GM21423 (cell line): ENCODE data around the gene BTRC.
"Not testable (repeated sequence)": the region's sequence is repeated elsewhere in the genome, so short reads cannot be mapped to it uniquely, and the experiment has no call there.

Experiments used
- ATAC-seq: cut with Tn5 transposase; IDR thresholded peaks from one replicate; pipeline ENCODE4 v1.9.1; 2021; ENCODE audit warnings: mild to moderate bottlenecking, moderate library complexity; ENCODE audit not compliant: unreplicated experiment

Gene BTRC

DNA sequence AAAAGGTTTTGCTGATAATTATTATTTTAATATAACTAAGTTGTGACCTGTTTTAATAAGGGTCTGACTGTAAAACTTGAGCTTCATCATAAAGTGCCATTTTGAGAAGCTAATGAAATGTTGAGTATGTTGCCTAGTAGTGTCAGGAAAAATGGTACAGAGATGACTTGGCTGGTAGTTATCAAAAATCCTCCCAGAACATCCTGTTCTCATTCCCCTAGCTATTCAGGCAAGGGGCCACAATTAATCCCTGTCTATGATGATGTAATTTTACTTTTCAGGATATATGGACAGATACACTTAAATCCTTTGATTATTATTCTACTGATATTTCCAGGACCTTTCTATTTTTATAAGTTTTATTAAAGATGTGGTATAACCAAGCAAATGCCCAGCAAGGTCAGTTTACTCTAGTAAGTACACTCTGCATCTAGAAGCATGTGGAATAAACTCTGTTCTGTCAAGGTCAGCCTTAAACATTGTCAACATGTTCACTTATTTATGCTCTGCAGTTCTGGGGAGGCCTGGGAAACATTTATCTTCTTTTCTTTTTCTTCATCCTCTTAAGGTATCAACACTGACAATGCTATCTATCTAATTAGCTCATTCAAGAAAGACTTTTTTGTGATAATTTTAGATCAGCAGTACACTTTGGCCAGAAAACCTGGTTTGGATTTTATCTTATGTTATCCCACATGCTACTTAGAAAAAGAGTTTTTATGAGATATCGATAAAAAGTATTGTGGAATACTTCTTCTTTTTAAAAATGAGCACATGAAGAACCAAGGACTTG is 32.1 kb downstream of the BTRC start:
- ATAC-seq, result no peak

DNA sequence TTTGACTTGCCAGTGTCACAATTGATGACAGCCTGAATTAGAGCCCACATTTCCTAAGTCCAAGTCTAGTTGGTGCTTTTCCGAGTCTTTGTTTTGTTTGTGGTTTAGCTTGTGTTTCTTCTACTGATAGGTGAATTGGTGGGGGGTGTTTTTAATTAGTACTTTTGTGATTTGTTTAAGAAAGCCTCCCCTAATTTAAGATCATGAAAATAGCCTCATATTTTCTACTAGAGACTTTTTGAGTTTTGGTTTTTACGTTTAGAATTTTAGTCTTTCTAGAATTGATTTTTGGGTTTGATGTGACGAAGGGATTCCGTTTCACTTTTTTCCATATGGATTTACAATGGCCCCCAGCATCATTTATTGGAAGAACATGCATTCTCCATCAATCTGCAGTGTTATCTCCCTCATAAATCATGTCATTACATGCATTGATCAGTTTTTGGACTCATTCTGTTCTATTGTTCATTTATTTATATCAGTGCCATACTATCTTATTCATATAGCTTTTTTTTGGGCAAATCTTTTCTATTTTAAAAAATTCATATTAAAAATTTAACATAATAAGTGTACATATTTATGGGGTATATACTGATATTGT is 32.8 kb downstream of the BTRC start:
- no peak for ATAC-seq

DNA sequence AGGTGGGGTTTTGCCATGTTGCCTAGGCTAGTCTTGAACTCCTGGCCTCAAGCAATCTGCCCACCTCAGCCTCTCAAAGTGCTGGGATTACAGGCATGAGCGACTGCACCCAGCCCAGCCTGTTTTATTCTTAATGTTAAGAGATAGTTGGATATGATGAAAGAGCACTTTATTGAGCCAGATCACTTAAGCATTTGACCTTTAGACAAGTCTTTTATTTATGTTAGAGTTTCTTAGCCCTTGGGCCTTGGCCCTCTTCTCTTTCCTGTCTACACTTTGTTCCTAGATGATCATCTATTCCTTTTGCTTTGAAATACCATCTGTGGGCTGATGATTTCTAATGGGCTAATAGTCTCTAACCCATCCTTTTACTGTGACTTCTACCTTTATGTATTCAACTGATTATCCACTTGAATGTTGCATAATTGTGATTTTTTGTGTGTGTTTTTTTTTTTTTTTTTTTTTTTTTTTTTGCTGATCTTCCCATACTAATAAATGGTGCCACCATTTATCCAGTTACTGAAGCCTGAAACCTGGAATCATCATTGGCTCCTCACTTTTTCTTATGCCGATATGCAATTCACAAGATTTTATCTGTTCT is 34.8 kb downstream of the BTRC start:
- no peak for ATAC-seq

DNA sequence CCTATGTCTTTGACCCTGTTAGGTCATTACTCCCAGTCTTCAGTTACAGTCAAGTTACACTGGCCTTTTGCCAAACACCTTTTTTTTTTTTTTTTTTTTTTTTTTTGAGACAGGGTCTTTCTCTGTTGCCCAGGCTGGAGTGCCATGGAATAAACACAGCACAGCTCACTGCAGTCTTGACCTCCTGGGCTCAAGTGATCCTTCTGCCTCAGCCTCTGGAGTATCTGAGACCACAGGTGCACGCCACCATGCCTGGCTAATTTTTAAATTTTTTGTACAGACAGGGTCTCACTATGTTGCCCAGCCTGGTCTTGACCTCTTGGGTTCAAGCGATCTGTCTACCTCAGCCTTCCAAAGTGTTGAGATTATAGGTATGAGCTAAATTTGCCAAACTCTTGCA is 35.6 kb downstream of the BTRC start:
- ATAC-seq, result not testable (repeated sequence)

DNA sequence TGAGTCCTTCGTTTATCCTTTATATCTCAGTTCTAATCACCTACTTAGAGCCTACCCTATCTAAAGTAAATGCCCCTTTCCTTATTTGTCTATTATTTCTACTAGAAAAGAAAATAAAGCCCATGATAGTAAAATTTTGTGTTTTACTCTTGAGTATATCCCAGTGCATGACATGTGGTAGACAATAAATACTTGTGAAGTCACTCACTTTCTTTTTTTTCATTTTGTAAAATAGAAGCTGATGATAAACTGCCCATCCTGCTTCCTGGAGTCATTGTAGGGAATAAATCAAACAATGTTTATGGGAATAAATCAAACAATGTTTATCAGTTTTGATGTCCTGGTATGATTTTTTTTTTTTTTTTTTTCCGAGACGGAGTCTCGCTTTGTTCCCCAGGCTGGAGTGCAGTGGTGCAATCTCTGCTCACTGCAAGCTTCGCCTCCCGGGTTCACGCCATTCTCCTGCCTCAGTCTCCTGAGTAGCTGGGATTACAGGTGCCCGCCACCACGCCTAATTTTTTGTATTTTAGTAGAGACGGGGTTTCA is 36.1 kb downstream of the BTRC start:
- no peak for ATAC-seq

DNA sequence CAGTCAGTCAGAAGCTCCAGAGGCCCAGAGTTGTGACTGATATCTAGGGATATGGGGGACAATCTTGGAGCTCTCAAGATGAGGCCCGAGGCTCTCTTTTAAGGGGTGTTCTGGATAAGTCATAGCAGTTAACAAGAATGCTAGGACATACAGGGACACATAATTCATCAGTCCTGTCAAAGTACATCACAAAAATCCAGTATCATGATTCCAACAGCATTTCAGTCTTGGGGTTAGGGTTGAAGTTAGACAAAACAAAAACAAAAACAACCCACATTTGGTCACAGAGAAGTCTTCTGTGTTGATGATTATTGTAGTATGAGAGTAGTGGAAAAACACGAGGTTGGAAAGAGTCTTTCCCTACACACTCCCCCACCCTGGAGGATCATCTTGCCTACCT is 39.4 kb downstream of the BTRC start:
- ATAC-seq, result no peak

DNA sequence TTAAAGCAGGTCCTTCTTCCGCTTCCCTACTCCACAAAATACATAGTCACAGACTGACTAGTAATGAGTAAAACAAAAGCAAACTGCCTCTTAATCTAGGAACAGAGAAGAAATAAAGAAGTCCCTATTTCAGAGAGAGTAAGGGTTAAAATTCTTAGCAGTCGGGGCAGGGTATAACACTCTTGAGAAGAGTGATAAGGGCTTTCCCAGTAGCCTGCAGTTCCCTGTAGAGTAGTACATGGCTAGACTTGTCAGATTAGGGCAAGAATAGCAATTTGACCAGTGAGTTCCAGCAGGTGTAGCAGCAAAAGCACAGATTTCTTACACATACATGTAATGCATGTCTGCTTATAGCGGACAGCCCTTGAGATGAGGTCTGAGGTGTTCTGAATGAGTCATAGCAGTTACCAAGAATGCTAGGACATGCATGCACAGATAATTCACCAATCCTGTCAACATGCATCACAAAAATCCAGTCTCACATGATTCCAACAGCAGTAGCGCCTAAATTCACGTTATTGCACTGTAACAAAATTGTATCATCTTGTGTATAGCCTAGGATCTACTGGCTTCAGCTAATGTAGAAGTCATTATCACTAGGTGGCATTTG is 40.7 kb downstream of the BTRC start:
- no peak for ATAC-seq

DNA sequence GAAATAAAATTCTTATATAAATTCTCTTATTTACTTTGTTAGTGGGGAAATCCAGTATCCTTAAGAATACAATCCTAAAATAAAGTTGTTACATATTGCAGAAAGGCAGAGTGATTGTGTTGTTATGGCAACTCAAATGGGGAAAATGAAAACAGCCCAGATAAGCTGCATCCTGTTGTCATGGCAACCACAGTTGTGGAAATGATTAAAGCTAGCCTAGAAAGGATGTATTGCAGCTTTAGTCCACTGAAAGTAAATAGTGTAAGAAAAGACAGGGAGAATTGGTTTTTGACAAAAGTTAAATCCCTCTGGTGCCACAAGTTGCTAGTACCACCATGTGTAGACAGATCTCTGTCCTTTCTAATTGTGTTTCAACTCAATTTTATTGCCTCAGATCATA is 43.2 kb downstream of the BTRC start:
- no peak for ATAC-seq

DNA sequence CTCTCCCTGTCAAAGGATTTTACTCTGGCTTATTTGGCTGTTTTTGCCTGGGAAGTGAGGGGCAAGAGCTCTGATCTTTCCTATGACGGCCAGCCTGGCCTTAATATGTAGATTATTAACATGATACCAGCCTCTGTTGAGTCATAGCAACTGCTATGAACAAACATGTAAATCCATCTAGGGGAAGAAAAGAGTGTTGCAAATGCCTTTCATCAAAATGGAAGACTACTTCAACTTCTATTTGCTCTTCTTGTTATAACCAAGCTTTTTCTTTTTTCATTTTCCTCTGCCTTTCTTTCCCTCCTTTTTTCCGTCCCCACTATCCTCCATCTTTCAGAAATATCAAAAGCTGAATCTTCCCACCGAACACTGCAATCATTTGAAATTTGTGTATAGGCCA is 46.6 kb downstream of the BTRC start:
- ATAC-seq, result no peak

DNA sequence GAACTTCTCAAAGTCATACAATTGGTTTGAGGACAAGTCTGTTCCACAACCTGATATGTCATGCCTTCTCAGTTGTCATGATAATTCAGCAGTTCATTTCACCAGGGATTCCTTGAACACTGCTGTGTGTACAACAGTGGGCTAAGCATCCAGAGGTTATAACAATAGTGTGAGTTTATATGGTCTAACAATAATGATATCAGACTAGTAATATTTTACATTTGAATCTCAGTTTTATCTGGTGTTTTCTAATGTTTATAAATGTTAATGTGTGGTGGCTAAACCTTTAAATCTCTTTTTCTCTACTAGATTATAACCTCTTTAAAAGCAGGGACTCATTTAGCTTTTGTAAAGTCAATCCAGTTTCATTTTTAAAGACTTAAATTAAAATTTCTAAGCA is 48.7 kb downstream of the BTRC start:
- ATAC-seq, result no peak

DNA sequence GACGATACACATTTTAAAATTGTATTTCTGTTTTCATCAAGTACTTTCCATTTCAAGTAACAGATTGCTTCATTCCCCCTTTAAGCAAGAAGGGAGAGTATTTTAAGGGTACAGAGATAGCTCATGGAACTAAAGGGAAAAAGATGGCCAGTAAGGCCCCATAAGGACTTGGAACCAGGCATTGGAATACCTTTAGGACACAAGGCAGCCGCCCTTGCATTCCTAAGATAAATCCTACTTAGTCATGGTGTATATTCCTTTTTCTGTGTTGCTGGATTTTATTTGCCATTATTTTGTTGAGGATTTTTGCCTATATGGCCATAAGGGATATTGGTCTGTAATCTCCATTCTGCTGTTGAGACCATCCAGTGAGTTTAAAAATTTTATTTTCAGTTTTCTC is 49.2 kb downstream of the BTRC start:
- no peak for ATAC-seq

DNA sequence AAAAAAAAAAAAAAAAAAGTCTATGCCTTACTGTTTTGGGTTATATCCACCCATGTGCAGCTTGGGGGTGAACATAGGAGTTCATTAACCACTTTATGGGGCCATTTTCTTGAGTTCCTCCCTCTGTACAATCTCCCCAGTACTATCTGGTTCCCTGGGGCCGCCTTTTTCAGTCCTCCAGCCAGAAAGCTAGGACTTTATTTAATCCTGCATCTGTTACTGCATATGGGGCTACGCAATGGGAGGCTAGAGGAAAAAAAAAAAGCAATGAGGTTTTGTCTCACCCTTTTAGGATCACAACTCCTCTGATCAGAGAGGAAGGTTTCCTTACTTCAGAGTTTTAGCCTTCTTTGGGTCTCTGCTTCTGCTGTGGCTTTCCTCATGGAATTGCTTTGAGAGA is 51.0 kb downstream of the BTRC start:
- ATAC-seq, result no peak

DNA sequence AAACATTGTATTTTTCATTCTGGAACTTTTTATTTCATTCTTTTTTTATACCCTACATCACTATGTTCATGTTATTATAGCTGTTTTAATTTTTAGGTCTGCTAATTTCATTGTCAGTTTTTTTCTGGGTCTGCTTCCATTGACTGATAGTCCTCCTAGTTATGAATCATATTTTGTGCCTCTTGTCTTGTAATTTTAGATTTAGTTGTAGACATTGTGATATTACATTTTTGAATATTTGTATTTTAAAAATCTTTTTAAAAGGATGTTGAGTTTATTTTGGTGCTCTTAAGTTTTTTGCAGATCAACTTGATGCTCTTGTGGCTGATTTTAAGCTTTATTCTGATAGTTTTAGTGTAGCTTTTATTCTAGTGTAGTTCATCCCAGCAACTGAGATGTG is 57.6 kb downstream of the BTRC start:
- ATAC-seq, result no peak

DNA sequence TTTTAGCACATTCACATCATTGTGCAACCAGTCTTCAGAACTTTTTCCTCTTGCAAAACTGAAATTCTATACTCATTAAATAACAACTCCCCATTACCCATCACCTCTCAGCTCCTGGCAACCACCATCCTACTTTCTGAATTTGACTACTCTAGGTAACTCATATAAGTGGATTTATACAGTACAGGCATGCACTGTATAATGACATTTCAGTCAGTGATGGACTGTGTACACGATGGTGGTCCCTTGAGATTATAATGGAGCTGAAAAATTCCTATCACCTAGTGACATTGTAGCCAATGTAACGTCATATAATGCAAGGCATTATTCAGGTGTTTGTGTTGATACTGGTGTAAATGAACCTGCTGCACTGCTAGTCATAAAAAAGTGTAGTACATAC is 60.1 kb downstream of the BTRC start:
- no peak for ATAC-seq

DNA sequence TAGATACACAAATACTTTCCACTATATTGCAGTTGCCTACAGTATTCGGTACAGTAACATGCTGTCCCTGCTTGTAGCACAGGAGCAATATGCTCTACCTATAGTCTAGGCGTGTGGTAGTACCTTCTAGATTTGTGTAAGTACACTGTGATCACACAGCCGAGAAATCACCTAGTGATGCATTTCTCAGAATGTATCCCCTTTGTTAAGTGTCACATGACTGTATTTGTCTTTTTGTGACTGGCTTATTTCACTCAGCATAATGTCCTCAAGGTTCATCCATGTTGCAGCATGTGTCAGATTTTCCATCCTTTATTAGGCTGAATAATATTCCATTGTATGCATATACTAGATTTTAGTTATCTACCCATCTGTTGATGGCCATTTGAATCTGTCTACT is 61.9 kb downstream of the BTRC start:
- no peak for ATAC-seq

DNA sequence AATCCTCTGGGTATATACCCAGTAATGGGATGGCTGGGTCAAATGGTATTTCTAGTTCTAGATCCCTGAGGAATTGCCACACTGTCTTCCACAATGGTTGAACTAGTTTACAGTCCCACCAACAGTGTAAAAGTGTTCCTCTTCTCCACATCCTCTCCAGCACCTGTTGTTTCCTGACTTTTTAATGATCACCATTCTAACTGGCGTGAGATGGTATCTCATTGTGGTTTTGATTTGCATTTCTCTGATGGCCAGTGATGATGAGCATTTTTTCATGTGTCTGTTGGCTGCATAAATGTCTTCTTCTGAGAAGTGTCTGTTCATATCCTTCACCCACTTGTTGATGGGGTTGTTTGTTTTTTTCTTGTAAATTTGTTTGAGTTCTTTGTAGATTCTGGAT is 68.0 kb downstream of the BTRC start:
- ATAC-seq, result not testable (repeated sequence)

DNA sequence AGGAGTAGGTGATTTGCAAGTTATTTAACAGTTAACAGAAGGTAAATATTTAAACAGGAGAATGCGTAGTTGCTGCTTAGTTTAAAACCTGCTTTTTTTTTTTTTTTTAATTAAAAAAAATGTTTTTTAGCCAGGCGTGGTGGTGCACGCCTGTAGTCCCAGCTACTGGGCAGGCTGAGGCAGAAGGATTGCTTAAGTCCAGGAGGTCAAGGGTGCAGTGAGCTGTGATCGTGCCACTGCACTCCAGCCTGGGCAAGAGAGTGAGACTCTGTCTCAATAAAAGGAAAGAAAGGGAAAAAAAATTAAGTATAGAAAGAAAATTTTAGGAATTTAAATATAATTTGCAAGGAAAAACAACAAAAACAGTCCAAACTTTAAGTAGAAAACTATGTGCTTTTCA is 71.6 kb downstream of the BTRC start:
- no peak for ATAC-seq

DNA sequence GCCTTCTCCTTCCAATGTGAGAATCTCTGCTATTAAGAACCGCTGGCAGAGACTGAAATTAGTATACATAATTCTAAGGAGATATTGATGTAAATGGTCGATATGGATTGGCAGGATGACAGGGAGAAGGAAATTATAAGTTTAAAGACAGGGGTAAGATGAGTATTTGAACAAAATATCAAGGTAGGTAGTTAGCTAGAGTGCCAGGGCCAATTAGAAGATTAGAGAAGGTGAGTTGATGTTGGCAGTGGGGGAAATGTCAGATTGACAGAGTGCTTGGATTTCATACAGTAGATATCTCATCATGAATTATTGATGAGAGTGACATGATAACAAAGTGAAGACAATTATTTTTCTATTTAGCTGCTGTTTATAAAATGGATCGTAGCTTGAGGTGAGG is 74.1 kb downstream of the BTRC start:
- ATAC-seq, result no peak

DNA sequence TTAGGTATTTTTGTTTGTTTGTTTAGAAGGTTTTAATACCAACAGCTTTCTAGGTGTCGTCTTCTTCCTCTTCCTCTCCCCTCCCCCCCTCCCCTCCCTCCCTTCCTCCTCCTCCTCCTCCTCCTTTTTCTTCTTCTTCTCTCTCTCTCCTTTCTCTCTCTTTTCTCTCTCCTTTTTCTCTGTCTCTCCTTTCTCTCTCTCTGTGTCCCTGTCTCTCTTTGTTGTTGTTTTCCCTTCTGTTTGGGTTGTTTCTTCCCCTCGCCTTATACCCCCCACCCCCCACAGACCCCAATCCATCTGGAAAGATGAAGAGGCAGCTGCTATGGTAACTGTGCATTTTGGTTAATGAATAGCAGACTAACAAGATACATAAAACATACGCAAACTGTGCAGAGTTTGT is 75.5 kb downstream of the BTRC start:
- no peak for ATAC-seq

DNA sequence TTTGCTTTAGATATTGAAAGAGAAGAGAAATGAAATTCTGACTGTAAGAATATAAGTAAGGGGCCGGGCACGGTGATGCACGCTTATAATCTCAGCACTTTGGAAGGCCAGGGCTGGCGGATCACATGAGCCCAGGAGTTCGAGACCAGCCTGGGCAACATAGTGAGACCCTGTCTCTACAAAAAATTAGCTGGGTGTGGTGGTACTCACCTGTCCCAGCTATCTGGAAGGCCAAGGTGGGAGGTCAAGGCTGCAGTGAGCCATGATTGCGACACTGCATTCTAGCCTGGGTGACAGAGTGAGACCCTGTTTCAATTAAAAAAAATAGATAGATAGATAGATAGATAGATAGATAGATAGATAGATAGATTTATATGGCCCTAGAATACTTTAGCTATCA is 82.3 kb downstream of the BTRC start:
- no peak for ATAC-seq

DNA sequence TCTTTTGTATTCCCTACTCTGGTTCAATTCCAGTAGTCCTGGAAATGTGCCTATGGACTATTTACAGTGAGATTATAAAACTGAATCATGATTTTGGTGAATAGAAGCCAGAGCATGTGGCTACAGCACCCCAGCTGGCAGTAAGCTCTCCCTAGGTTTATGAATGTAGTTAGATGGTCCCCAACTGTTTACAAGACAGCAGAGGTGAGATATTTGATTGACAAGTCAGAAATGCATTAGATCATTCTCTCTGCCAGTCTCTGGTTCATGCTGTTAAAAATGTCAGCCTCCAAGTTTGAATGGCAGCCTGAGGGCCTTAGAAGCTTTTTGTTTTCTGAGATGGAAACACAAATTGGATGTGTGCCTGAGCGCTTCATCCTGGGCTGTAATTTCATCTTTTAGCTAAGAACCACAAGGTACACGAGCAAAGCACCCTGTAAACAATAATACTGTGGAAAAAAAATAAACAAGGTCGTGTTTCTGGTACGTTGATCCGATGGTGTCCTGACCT is 85.0 kb downstream of the BTRC start:
- no peak for ATAC-seq
